Measurements from ENCODE around the gene GUCY2F. TPM values are rescaled to one million over a fixed set of nuclear protein-coding genes. Genes with fewer than 3 reads are reported as not detected.

The GUCY2F gene
- total and polyA plus RNA-seq, 4 donors: 0.17 to 0.40 (median 0.24) TPM

- H3K36me3 ChIP-seq (ENCODE audit: control insufficient read depth, insufficient read depth, low read length): no peaks in the 10 kb centered on the region
- no peak overlapping the region for H3K27ac ChIP-seq (ENCODE audit: low read depth, low read length)
- no peak for DNase-seq (ENCODE audit: low read depth in 4 of 6, low spot score in 6 of 6)
- H3K27me3 ChIP-seq (ENCODE audit: control insufficient read depth, insufficient read depth, low read length): peaks cover 5% of the 10 kb centered on the region
- no peak overlapping the region for H3K4me3 ChIP-seq (ENCODE audit: low read depth, low read length)
- H3K4me1 ChIP-seq (ENCODE audit: control insufficient read depth, insufficient read depth, low read length): no peaks in the 10 kb centered on the region
- WGBS (ENCODE audit: insufficient coverage): 83% methylated on average over 1 of the region's 1 CpG
- no peaks in the 10 kb centered on the region for H3K9me3 ChIP-seq (ENCODE audit: control insufficient read depth, insufficient read depth, low read length)
These were observed 107.5 kb downstream of the GUCY2F start for GRCh38 chrX:109374262-109374960.

GRCh38 chrX:109373468-109373867, 108.4 kb downstream of the GUCY2F start:
- Histone ChIP-seq H3K9me3 (ENCODE audit: control insufficient read depth, insufficient read depth, low read length) (no peaks in the 10 kb centered on the region), H3K27me3 (ENCODE audit: control insufficient read depth, insufficient read depth, low read length) (peaks cover 5% of the 10 kb centered on the region), H3K4me1 (ENCODE audit: control insufficient read depth, insufficient read depth, low read length) (no peaks in the 10 kb centered on the region), H3K36me3 (ENCODE audit: control insufficient read depth, insufficient read depth, low read length) (no peaks in the 10 kb centered on the region), H3K27ac (ENCODE audit: low read depth, low read length) (no peak overlapping the region), H3K4me3 (ENCODE audit: low read depth, low read length) (no peak overlapping the region)
- no peak for DNase-seq (ENCODE audit: low read depth in 4 of 6, low spot score in 6 of 6)
- WGBS (ENCODE audit: insufficient coverage): no CpG with 5 or more reads among the region's 2 CpGs

- WGBS (ENCODE audit: insufficient coverage): no CpG with 5 or more reads among the region's 2 CpGs
- no peak for DNase-seq (ENCODE audit: low read depth in 4 of 6, low spot score in 6 of 6)
- no peak overlapping the region for H3K27ac ChIP-seq (ENCODE audit: low read depth, low read length)
- no peaks in the 10 kb centered on the region for H3K4me1 ChIP-seq (ENCODE audit: control insufficient read depth, insufficient read depth, low read length)
- no peak overlapping the region for H3K4me3 ChIP-seq (ENCODE audit: low read depth, low read length)
- H3K36me3 ChIP-seq (ENCODE audit: control insufficient read depth, insufficient read depth, low read length): no peaks in the 10 kb centered on the region
- peaks cover 4% of the 10 kb centered on the region for H3K27me3 ChIP-seq (ENCODE audit: control insufficient read depth, insufficient read depth, low read length)
- H3K9me3 ChIP-seq (ENCODE audit: control insufficient read depth, insufficient read depth, low read length): no peaks in the 10 kb centered on the region
These were observed 109.2 kb downstream of the GUCY2F start for GRCh38 chrX:109372716-109373115.

GRCh38 chrX:109372291-109372690, 109.6 kb downstream of the GUCY2F start:
- no peak for DNase-seq (ENCODE audit: low read depth in 4 of 6, low spot score in 6 of 6)
- Histone ChIP-seq H3K27ac (ENCODE audit: low read depth, low read length) (no peak overlapping the region), H3K27me3 (ENCODE audit: control insufficient read depth, insufficient read depth, low read length) (no peaks in the 10 kb centered on the region), H3K4me1 (ENCODE audit: control insufficient read depth, insufficient read depth, low read length) (no peaks in the 10 kb centered on the region), H3K36me3 (ENCODE audit: control insufficient read depth, insufficient read depth, low read length) (no peaks in the 10 kb centered on the region), H3K9me3 (ENCODE audit: control insufficient read depth, insufficient read depth, low read length) (no peaks in the 10 kb centered on the region), H3K4me3 (ENCODE audit: low read depth, low read length) (no peak overlapping the region)
- WGBS (ENCODE audit: insufficient coverage): no CpG with 5 or more reads among the region's 1 CpG

- DNase-seq (ENCODE audit: low read depth in 4 of 6, low spot score in 6 of 6): no peak
- Histone ChIP-seq H3K4me3 (ENCODE audit: low read depth, low read length) (no peak overlapping the region), H3K36me3 (ENCODE audit: control insufficient read depth, insufficient read depth, low read length) (no peaks in the 10 kb centered on the region), H3K9me3 (ENCODE audit: control insufficient read depth, insufficient read depth, low read length) (no peaks in the 10 kb centered on the region), H3K27me3 (ENCODE audit: control insufficient read depth, insufficient read depth, low read length) (peaks cover 3% of the 10 kb centered on the region), H3K4me1 (ENCODE audit: control insufficient read depth, insufficient read depth, low read length) (no peaks in the 10 kb centered on the region), H3K27ac (ENCODE audit: low read depth, low read length) (no peak overlapping the region)
- 78% methylated on average over 1 of the region's 4 CpGs for WGBS (ENCODE audit: insufficient coverage)
These were observed 119.8 kb downstream of the GUCY2F start for GRCh38 chrX:109362101-109362500.

GRCh38 chrX:109360301-109360700, 121.6 kb downstream of the GUCY2F start:
- Histone ChIP-seq H3K27me3 (ENCODE audit: control insufficient read depth, insufficient read depth, low read length) (peaks cover 10% of the 10 kb centered on the region), H3K27ac (ENCODE audit: low read depth, low read length) (no peak overlapping the region), H3K36me3 (ENCODE audit: control insufficient read depth, insufficient read depth, low read length) (no peaks in the 10 kb centered on the region), H3K9me3 (ENCODE audit: control insufficient read depth, insufficient read depth, low read length) (no peaks in the 10 kb centered on the region), H3K4me3 (ENCODE audit: low read depth, low read length) (no peak overlapping the region), H3K4me1 (ENCODE audit: control insufficient read depth, insufficient read depth, low read length) (no peaks in the 10 kb centered on the region)
- no peak for DNase-seq (ENCODE audit: low read depth in 4 of 6, low spot score in 6 of 6)
- WGBS (ENCODE audit: insufficient coverage): 35% methylated on average over 3 of the region's 3 CpGs

GRCh38 chrX:109357706-109358105, 124.2 kb downstream of the GUCY2F start:
- WGBS (ENCODE audit: insufficient coverage): 94% methylated on average over 2 of the region's 3 CpGs

GRCh38 chrX:109356684-109357083, 125.2 kb downstream of the GUCY2F start:
- Histone ChIP-seq H3K4me1 (ENCODE audit: control insufficient read depth, insufficient read depth, low read length) (no peaks in the 10 kb centered on the region), H3K27me3 (ENCODE audit: control insufficient read depth, insufficient read depth, low read length) (peaks cover 17% of the 10 kb centered on the region)
- no CpG with 5 or more reads among the region's 3 CpGs for WGBS (ENCODE audit: insufficient coverage)

More at GRCh38 chrX:109357706-109358105, 124.2 kb downstream of the GUCY2F start:
- H3K27me3 ChIP-seq (ENCODE audit: control insufficient read depth, insufficient read depth, low read length): peaks cover 14% of the 10 kb centered on the region
- no peaks in the 10 kb centered on the region for H3K9me3 ChIP-seq (ENCODE audit: control insufficient read depth, insufficient read depth, low read length)
- H3K27ac ChIP-seq (ENCODE audit: low read depth, low read length): no peak overlapping the region
- no peaks in the 10 kb centered on the region for H3K36me3 ChIP-seq (ENCODE audit: control insufficient read depth, insufficient read depth, low read length)
- no peak overlapping the region for H3K4me3 ChIP-seq (ENCODE audit: low read depth, low read length)
- no peak for DNase-seq (ENCODE audit: low read depth in 4 of 6, low spot score in 6 of 6)
- no peaks in the 10 kb centered on the region for H3K4me1 ChIP-seq (ENCODE audit: control insufficient read depth, insufficient read depth, low read length)

GRCh38 chrX:109352066-109352588, 129.8 kb downstream of the GUCY2F start:
- no peaks in the 10 kb centered on the region for H3K9me3 ChIP-seq (ENCODE audit: control insufficient read depth, insufficient read depth, low read length)
- DNase-seq (ENCODE audit: low read depth in 4 of 6, low spot score in 6 of 6): peak in 1 of 6 donors; percentile 37
- H3K36me3 ChIP-seq (ENCODE audit: control insufficient read depth, insufficient read depth, low read length): no peaks in the 10 kb centered on the region
- 72% methylated on average over 4 of the region's 4 CpGs for WGBS (ENCODE audit: insufficient coverage)
- no peak overlapping the region for H3K27ac ChIP-seq (ENCODE audit: low read depth, low read length)
- no peaks in the 10 kb centered on the region for H3K4me1 ChIP-seq (ENCODE audit: control insufficient read depth, insufficient read depth, low read length)
- H3K27me3 ChIP-seq (ENCODE audit: control insufficient read depth, insufficient read depth, low read length): peaks cover 13% of the 10 kb centered on the region
- H3K4me3 ChIP-seq (ENCODE audit: low read depth, low read length): no peak overlapping the region

More at GRCh38 chrX:109356684-109357083, 125.2 kb downstream of the GUCY2F start:
- Histone ChIP-seq H3K4me3 (ENCODE audit: low read depth, low read length) (no peak overlapping the region), H3K27ac (ENCODE audit: low read depth, low read length) (no peak overlapping the region), H3K9me3 (ENCODE audit: control insufficient read depth, insufficient read depth, low read length) (no peaks in the 10 kb centered on the region), H3K36me3 (ENCODE audit: control insufficient read depth, insufficient read depth, low read length) (no peaks in the 10 kb centered on the region)
- DNase-seq (ENCODE audit: low read depth in 4 of 6, low spot score in 6 of 6): no peak

GRCh38 chrX:109351557-109351956, 130.3 kb downstream of the GUCY2F start:
- 65% methylated on average over 2 of the region's 3 CpGs for WGBS (ENCODE audit: insufficient coverage)
- no peak for DNase-seq (ENCODE audit: low read depth in 4 of 6, low spot score in 6 of 6)
- peaks cover 12% of the 10 kb centered on the region for H3K27me3 ChIP-seq (ENCODE audit: control insufficient read depth, insufficient read depth, low read length)

More at GRCh38 chrX:109351557-109351956, 130.3 kb downstream of the GUCY2F start:
- Histone ChIP-seq H3K27ac (ENCODE audit: low read depth, low read length) (no peak overlapping the region), H3K9me3 (ENCODE audit: control insufficient read depth, insufficient read depth, low read length) (no peaks in the 10 kb centered on the region), H3K4me1 (ENCODE audit: control insufficient read depth, insufficient read depth, low read length) (no peaks in the 10 kb centered on the region), H3K4me3 (ENCODE audit: low read depth, low read length) (no peak overlapping the region), H3K36me3 (ENCODE audit: control insufficient read depth, insufficient read depth, low read length) (no peaks in the 10 kb centered on the region)
